ENCODE measurements around the gene TNFAIP3. TPM values are rescaled to one million over a fixed set of nuclear protein-coding genes. Genes with fewer than 3 reads are reported as not detected.

The TNFAIP3 gene
- total and polyA plus RNA-seq, 2 donors (not counting 3 experiments of a cell fraction or from before 2014, with no cell fraction given): 4.0 to 8.6 TPM

GRCh38 chr6:137819740-137820139 is 47.3 kb upstream of the TNFAIP3 start:
- dilution Hi-C loops (cut with MboI; ENCODE audit: extremely low pct_ligation_motif_present, low sequenced_read_pairs): no loop called here
- no peak overlapping the region for H2AFZ ChIP-seq (ENCODE audit: low read depth, low read length)
- BruUV-seq (replicated peaks): no TSS peak
- H3K9me1 ChIP-seq (replicated peaks; ENCODE audit: control insufficient read depth, extremely low read depth, insufficient read depth, low read length): no peaks in the 10 kb centered on the region
- no peaks in the 10 kb centered on the region for H4K20me1 ChIP-seq (replicated peaks; ENCODE audit: control insufficient read depth, extremely low read depth, insufficient read depth, low read length)
- no peaks in the 10 kb centered on the region for H3K4me1 ChIP-seq (ENCODE audit: control insufficient read depth, extremely low read depth, insufficient read depth, low read length)
- no peaks in the 10 kb centered on the region for H3K36me3 ChIP-seq (ENCODE audit: control insufficient read depth in 2 of 2, extremely low read depth in 1 of 2, insufficient read depth in 2 of 2, low read length in 2 of 2)
- no peak overlapping the region for H3K4me3 ChIP-seq (replicated peaks in 1 of 3; ENCODE audit: insufficient read depth in 1 of 3, low read depth in 1 of 3, low read length in 3 of 3)
- CTCF ChIA-PET: interaction anchor here (1.1 kb wide), 1 partner anchor 9 kb away, joined by 5 read pairs; no protein-coding TSS in a partner anchor
- no peak for FAIRE-seq
- H3K79me2 ChIP-seq (ENCODE audit: control insufficient read depth, insufficient read depth, low read length): no peaks in the 10 kb centered on the region
- no peak overlapping the region for H3K4me2 ChIP-seq (ENCODE audit: insufficient read depth, low read length)
- peak; percentile 39 for DNase-seq (ENCODE audit: low read depth, low spot score)
- H3K9me3 ChIP-seq (replicated peaks; ENCODE audit: control insufficient read depth, insufficient read depth, low read length): no peaks in the 10 kb centered on the region
- no peaks in the 10 kb centered on the region for H3K27me3 ChIP-seq (ENCODE audit: control insufficient read depth in 2 of 2, insufficient read depth in 2 of 2, low read length in 2 of 2)
- POLR2A ChIA-PET: no interaction called here
- H3K27ac ChIP-seq (ENCODE audit: insufficient read depth, low read depth, low read length): no peak overlapping the region
- TF ChIP-seq MYC (IDR thresholded peaks at IDR 0.05; ENCODE audit: low read depth, low read length) (no peak), EZH2 (IDR thresholded peaks at IDR 0.05; ENCODE audit: borderline replicate concordance, low read depth, low read length, severe bottlenecking) (no peak), CTCF (IDR thresholded peaks at IDR 0.05; ENCODE audit: extremely low read depth in 1 of 2, insufficient read depth in 1 of 2, low read depth in 1 of 2, low read length in 2 of 2) (no peak), FOS (IDR thresholded peaks at IDR 0.05; ENCODE audit: borderline replicate concordance, insufficient read depth, low read length) (no peak)
- intact Hi-C loops (cut with micrococcal nuclease): no loop called here
- no peak overlapping the region for H3K9ac ChIP-seq (replicated peaks; ENCODE audit: extremely low read depth, insufficient read depth, low read length)

- dilution Hi-C loops (cut with MboI; ENCODE audit: extremely low pct_ligation_motif_present, low sequenced_read_pairs) (no loop called here), intact Hi-C loops (cut with micrococcal nuclease) (no loop called here)
- no peaks in the 10 kb centered on the region for H3K36me3 ChIP-seq (ENCODE audit: control insufficient read depth in 2 of 2, extremely low read depth in 1 of 2, insufficient read depth in 2 of 2, low read length in 2 of 2)
- H3K4me3 ChIP-seq (replicated peaks in 1 of 3; ENCODE audit: insufficient read depth in 1 of 3, low read depth in 1 of 3, low read length in 3 of 3): no peak overlapping the region
- DNase-seq (ENCODE audit: low read depth, low spot score) (no peak), FAIRE-seq (no peak)
- no peak overlapping the region for H3K4me2 ChIP-seq (ENCODE audit: insufficient read depth, low read length)
- POLR2A ChIA-PET: no interaction called here
- H3K27ac ChIP-seq (ENCODE audit: insufficient read depth, low read depth, low read length): no peak overlapping the region
- no peaks in the 10 kb centered on the region for H3K27me3 ChIP-seq (ENCODE audit: control insufficient read depth in 2 of 2, insufficient read depth in 2 of 2, low read length in 2 of 2)
- CTCF ChIA-PET: interaction anchor here (1.0 to 1.1 kb wide), 2 partner anchors 9 to 21 kb away, joined by 4 to 5 read pairs; no protein-coding TSS in a partner anchor
- H3K79me2 ChIP-seq (ENCODE audit: control insufficient read depth, insufficient read depth, low read length): no peaks in the 10 kb centered on the region
- H3K4me1 ChIP-seq (ENCODE audit: control insufficient read depth, extremely low read depth, insufficient read depth, low read length): no peaks in the 10 kb centered on the region
- H3K9me3 ChIP-seq (replicated peaks; ENCODE audit: control insufficient read depth, insufficient read depth, low read length): no peaks in the 10 kb centered on the region
- no TSS peak for BruUV-seq (replicated peaks)
- H3K9ac ChIP-seq (replicated peaks; ENCODE audit: extremely low read depth, insufficient read depth, low read length): no peak overlapping the region
- H2AFZ ChIP-seq (ENCODE audit: low read depth, low read length): no peak overlapping the region
- H3K9me1 ChIP-seq (replicated peaks; ENCODE audit: control insufficient read depth, extremely low read depth, insufficient read depth, low read length): no peaks in the 10 kb centered on the region
- TF ChIP-seq GATA2 (IDR thresholded peaks at IDR 0.05; ENCODE audit: insufficient read depth, insufficient read length, low read depth, low read length): no peak
- no peaks in the 10 kb centered on the region for H4K20me1 ChIP-seq (replicated peaks; ENCODE audit: control insufficient read depth, extremely low read depth, insufficient read depth, low read length)
Measured at GRCh38 chr6:137820425-137820824, 46.6 kb upstream of the TNFAIP3 start.
